HL-60 (cell line): Measurements from ENCODE around the gene PTCHD4.

ENCODE experiments used
- DNase-seq, 2 experiments: peaks; one replicate each; pipeline ENCODE4 v3.0.0-alpha.2; 2010 to 2020; ENCODE audit warnings: low read depth in 1 of 2, low spot score in 1 of 2
- H3K27ac ChIP-seq: fragments of 250-450 bp; sonication (Bioruptor Pico); replicated peaks from 2 replicates; pipeline ENCODE4 v1.5.1; 2020; ENCODE audit warnings: mild to moderate bottlenecking, moderate library complexity
- H3K27me3 ChIP-seq: fragments of 250-450 bp; sonication (Bioruptor Pico); 2 replicates; pipeline ENCODE4 v1.5.1; 2021; ENCODE audit warnings: mild to moderate bottlenecking, moderate library complexity; ENCODE audit not compliant: insufficient read depth, poor library complexity, severe bottlenecking
- H3K4me3 ChIP-seq: replicated peaks from 2 replicates; pipeline ENCODE4 v1.5.1; 2011; ENCODE audit warnings: mild to moderate bottlenecking, control low read depth, low read length; ENCODE audit not compliant: insufficient read depth
- CTCF ChIP-seq: IDR thresholded peaks from one replicate; pipeline ENCODE4 v1.5.1; 2011; ENCODE audit warnings: low read length, control low read depth, inconsistent platforms; ENCODE audit not compliant: insufficient read depth
- GABPA ChIP-seq: IDR thresholded peaks from 2 replicates; pipeline ENCODE4 v1.6.1; 2012; ENCODE audit warnings: low read depth
- POLR2AphosphoS5 ChIP-seq: IDR thresholded peaks from 2 replicates; pipeline ENCODE4 v1.6.1; 2012; ENCODE audit warnings: low read depth
- REST ChIP-seq: IDR thresholded peaks from 2 replicates; pipeline ENCODE4 v1.6.1; 2012; ENCODE audit warnings: low read depth; ENCODE audit not compliant: insufficient replicate concordance
- SPI1 ChIP-seq: IDR thresholded peaks from 2 replicates; pipeline ENCODE4 v1.6.1; 2012; ENCODE audit warnings: low read depth, mild to moderate bottlenecking, borderline replicate concordance

PTCHD4 gene

DNA sequence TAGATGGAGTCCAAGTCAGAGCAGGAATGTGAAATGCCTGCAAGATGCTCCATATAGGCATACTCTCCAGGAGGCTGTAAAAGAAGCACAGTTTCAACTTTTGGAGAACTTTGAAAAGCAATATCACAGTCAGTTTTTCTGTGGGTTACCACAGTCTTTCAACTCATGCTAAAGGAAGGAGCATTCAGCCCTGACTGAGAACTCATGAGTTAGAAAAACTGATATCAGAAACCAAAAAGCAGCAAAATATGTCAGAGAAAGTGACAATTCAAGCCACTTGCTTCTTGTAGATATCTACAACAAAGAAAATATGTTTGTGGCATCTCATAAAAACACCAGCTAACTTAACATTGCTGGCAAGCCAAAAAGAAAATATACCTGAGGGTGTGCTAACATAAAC is 36.1 kb upstream of the PTCHD4 start:
- DNase-seq = no peak
- no peak for TF ChIP-seq REST
- TF ChIP-seq GABPA = no peak
- TF ChIP-seq POLR2AphosphoS5 = no peak
- no peak for TF ChIP-seq SPI1
- no peak for TF ChIP-seq CTCF
- H3K4me3 ChIP-seq = no peak overlapping the region
- no peaks in the 10 kb centered on the region for H3K27me3 ChIP-seq
- H3K27ac ChIP-seq = no peak overlapping the region

DNA sequence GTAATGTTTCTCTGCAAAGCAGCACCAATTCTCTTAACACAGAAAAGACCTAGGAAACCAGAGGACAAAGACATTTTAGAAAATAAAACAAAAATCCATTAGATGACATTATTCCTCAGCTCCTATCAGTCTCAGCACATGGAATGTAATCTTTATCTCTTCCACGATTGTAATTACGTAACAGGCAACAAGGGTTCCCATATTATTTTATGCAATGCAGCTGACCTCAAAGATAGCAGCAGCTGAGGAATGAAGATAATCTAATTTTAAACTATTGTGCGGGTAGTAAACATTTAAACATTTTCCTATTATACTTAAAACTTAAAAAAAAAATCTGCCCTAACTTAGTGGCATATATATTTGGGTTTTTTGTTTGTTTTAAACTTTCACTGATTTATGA is 33.0 kb upstream of the PTCHD4 start:
- Histone ChIP-seq H3K27ac (no peak overlapping the region), H3K27me3 (no peaks in the 10 kb centered on the region), H3K4me3 (no peak overlapping the region)
- DNase-seq = no peak
- TF ChIP-seq POLR2AphosphoS5 = no peak
- no peak for TF ChIP-seq SPI1
- no peak for TF ChIP-seq REST
- no peak for TF ChIP-seq CTCF
- TF ChIP-seq GABPA = no peak

DNA sequence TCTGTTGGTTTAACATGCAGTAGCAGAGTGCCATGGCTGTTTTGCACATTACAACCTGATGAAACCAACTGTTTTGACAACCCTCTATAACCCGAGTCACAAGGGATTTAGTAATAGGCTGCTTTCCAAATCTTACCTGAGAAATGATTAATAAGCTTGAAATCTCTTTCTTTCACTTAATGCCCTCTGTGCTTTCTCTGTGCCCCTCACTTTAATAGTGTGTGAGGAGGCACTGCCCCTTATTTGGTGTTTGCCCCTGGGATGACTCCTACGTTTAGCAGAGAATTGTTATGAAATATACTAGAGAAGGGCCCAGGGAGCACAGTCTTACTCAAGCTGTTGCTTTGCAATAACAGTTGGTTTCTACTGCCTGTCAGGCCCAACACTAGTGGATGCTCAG is 31.0 kb upstream of the PTCHD4 start:
- Histone ChIP-seq H3K27ac (no peak overlapping the region), H3K27me3 (no peaks in the 10 kb centered on the region)

More for the DNA sequence above, 31.0 kb upstream of the PTCHD4 start:
- H3K4me3 ChIP-seq = no peak overlapping the region
- DNase-seq = no peak
- TF ChIP-seq POLR2AphosphoS5 (no peak), REST (no peak), CTCF (no peak), GABPA (no peak)
